WI38 (cell line): ENCODE data around the gene ZW10.

Source experiments
- H3K4me3 ChIP-seq: 2 replicates; pipeline ENCODE4 v1.5.1; 2011; ENCODE audit warnings: low read depth, mild to moderate bottlenecking, control low read depth, low read length
- CTCF ChIP-seq: IDR thresholded peaks from 2 replicates; pipeline ENCODE4 v1.5.1; 2012; ENCODE audit warnings: low read depth, mild to moderate bottlenecking, control low read depth, low read length

Gene ZW10

DNA sequence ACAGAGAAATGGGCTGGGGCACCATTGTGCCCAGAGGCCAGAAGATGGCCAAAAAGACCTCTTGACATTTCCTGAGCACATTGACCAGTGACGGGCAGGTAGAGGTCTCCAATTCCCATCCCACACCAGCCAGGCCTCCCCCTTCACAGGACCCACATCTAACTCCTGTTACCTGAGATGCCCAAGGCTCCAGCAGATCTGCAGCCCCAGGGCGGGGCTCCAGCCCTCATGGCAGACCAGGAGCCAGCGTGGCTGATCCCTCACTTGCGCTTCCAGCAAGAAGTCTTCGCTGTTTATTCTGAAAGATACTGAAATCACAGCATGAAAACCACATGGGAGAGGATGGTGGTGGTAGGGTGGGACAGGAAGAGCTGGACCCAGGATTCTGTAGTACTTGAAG is 76.4 kb downstream of the ZW10 start:
- no peak overlapping the region for H3K4me3 ChIP-seq
- TF ChIP-seq CTCF: no peak

DNA sequence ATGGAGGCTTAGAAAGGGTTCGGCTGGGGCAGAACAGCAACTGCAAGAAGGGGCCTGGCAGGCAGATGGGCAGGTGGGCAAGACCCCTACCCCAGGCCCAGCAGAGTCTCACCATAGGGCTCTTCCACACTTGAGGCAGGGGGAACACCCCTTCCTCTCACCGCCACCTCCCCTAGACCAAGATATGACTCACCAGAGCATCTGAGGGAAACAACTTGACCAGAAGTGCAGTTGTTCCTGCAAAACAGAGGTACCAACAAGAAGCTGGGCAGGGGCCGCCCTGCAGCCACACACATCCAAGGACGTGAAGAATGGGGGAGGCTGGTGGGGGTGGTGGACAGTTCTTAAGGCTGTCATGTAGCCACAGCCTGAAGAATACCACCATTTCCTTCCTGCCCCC is 78.3 kb downstream of the ZW10 start:
- no peak for TF ChIP-seq CTCF

GRCh38 chr11:113694390-113694789 is 79.1 kb downstream of the ZW10 start:
- TF ChIP-seq CTCF: no peak
- no peak overlapping the region for H3K4me3 ChIP-seq

More for the DNA sequence above, 78.3 kb downstream of the ZW10 start:
- no peak overlapping the region for H3K4me3 ChIP-seq

DNA sequence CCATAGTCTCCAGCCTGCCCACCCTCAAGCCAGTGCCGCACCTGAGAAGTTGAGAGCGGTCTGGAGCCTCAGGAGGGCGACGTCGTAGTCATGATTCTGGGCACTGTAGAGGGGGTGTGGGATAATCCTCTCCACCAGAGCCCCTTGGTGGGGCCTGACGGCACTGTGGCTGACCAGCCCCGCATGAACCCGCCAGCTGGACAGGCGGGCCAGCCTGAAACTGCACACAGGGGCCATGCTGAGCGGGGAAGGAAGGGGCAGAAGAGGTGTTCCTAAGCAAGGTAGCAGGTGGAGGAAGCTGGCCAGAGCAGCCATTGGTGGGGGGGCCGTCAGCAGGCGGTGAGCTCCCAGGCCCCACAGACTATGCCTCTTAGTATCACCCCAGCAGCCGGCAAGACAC is 80.5 kb downstream of the ZW10 start:
- TF ChIP-seq CTCF: no peak
- H3K4me3 ChIP-seq: no peak overlapping the region

DNA sequence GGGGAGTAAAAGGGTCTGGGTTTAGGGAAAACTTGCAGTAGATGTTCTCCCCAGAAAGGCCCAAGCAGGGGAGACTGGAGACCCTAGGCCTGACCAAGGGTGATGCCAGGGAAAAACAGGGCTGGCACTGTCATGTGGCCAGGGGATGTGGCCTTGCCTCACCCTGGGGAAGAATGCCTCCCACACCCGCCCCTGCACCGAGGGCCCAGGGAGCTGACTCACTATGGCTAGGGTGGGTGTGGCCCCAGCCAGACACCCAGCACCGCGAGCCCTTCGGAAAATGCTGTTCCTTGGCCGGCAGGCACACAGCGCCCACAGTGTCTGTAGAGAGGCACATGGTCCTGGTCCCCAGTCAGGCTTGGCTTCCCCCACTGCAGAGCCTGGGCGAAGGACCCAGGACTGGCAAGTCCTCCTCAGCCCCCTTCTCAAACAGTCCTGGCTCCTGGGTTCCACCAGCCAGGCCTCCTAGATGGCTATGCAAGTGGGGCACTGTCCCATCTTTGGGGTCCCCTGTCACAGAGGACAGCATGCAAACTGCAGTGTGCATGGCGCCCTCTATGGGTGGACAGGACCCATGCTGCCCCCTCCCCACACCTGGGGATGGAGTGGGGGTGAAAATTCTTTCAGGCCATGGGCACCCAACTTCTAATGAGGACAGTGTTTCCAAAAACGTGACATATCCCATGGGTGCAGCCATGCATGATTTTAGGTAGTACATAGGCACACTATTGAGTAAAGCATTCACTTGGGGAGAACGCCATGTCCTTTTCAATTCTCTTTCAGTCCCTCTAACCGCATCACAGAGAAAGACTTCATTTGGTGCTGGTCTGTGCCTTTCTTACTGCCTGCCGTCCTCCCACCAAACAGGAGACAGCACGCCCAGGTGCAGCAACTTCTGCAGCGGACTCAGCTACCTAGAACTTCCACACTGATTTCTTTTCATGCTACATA is 82.6 kb downstream of the ZW10 start:
- H3K4me3 ChIP-seq: no peak overlapping the region
- TF ChIP-seq CTCF: no peak

DNA sequence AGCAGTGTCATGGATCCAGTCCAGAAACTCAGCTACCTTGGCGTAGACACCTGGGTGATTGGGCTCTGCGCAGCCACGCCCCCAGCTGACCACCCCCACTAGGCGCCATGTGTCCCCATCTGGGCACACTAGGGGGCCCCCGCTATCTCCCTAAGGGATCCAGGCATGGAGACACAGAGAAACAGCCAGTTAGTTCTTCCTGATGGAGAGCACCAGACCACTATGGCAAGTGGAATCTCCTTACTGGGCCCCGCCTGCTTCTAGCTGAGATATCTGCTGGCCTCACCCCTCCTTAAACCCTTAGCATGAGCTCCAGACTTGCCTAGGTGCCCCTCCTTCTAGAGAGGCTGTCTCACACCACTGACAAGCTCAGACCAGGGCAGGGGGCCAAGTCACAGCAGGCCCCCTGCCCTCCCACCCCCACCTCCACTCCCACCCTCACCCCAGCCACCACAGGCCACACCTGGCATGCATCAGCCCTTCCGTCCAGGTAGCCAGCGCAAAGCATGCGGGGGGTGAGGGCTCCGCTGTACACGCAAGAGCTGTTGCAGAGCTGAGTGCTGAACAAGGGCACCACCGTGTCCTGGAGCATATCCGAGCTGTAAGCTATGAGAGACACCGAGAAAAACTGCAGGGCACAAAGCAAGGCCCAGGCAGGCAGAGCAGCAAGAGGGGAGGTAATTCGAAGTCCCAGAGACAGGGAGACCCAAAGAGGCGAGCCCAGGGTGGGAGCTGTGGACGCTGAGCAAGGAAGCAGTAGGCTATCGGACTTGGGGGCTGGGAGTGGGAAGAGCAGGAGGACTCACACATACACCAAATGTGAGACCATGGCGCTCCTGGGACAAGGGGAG is 83.5 kb downstream of the ZW10 start:
- no peak for TF ChIP-seq CTCF
- H3K4me3 ChIP-seq: no peak overlapping the region
